Panc1 (cell line): ENCODE measurements around the gene KRT9. TPM values are rescaled to one million over a fixed set of nuclear protein-coding genes. Genes with fewer than 3 reads are reported as not detected.
A peak's percentile ranks its signal among the peaks of the same experiment; 100 is the strongest.

ENCODE experiments used
- ATAC-seq: fragments of 200-7000 bp; cut with Tn5 transposase; 2 replicates; pipeline ENCODE4 v1.9.1; 2020; ENCODE audit warnings: mild to moderate bottlenecking, moderate library complexity
- BruUV-seq: library from RNA; stranded (reverse); fragments of 400-500 nt; replicated peaks from 2 replicates; lab custom pipeline; 2021; lab: Mats Ljungman, UMichigan
- CTCF ChIA-PET: fragments of 300-600 bp; sonication (Branson Sonifier 250); formaldehyde crosslinking; loops from one replicate; lab custom pipeline; 2022; ENCODE audit warnings: antibody characterized with exemption; lab: Charles Lee
- POLR2A ChIA-PET: fragments of 300-600 bp; sonication (Branson Sonifier 250); formaldehyde crosslinking; loops from one replicate; lab custom pipeline; 2022; ENCODE audit warnings: antibody characterized with exemption; lab: Charles Lee
- DNase-seq: peaks from one replicate; pipeline ENCODE4 v3.0.0-alpha.2; 2010; ENCODE audit warnings: low read depth, low spot score
- H3K27ac ChIP-seq: 2 replicates; pipeline ENCODE4 v1.5.1; 2011; ENCODE audit warnings: mild to moderate bottlenecking, low read length, inconsistent platforms
- H3K27me3 ChIP-seq: fragments of 200-500 bp; sonication (Bioruptor generic); 2 replicates; pipeline ENCODE4 v1.6.0; 2014; ENCODE audit warnings: low read length, inconsistent platforms; ENCODE audit not compliant: control insufficient read depth, insufficient read depth
- H3K36me3 ChIP-seq: fragments of 200-500 bp; sonication (Bioruptor generic); 2 replicates; pipeline ENCODE4 v1.5.1; 2014; ENCODE audit warnings: inconsistent platforms, mild to moderate bottlenecking, low read length, moderate library complexity; ENCODE audit not compliant: control insufficient read depth, insufficient read depth
- H3K4me1 ChIP-seq: 2 replicates; pipeline ENCODE4 v1.5.1; 2011; ENCODE audit warnings: inconsistent platforms, mild to moderate bottlenecking, low read length, moderate library complexity; ENCODE audit not compliant: control insufficient read depth, insufficient read depth
- H3K4me3 ChIP-seq, 2 experiments: 2 replicates each; pipeline ENCODE4 v1.5.1; 2011 to 2012; ENCODE audit warnings: low read depth in 2 of 2, low read length in 2 of 2, mild to moderate bottlenecking in 2 of 2, inconsistent platforms in 1 of 2, moderate library complexity in 1 of 2
- H3K9me3 ChIP-seq: fragments of 200-500 bp; sonication (Bioruptor generic); 2 replicates; pipeline ENCODE4 v1.5.1; 2014; ENCODE audit warnings: low read depth, mild to moderate bottlenecking, inconsistent platforms, low read length, moderate library complexity; ENCODE audit not compliant: control insufficient read depth, insufficient read depth
- POLR2AphosphoS5 ChIP-seq: IDR thresholded peaks from 2 replicates; pipeline ENCODE4 v1.6.1; 2012; ENCODE audit warnings: mild to moderate bottlenecking, low read depth, low read length, moderate library complexity
- SIN3A ChIP-seq: IDR thresholded peaks from 2 replicates; pipeline ENCODE4 v1.6.1; 2012; ENCODE audit warnings: low read depth, mild to moderate bottlenecking, low read length, moderate library complexity, borderline replicate concordance; ENCODE audit not compliant: insufficient read depth
- TCF7L2 ChIP-seq: IDR thresholded peaks from 2 replicates; pipeline ENCODE4 v1.6.1; 2011; ENCODE audit warnings: mild to moderate bottlenecking, low read depth, low read length, inconsistent platforms
- in situ Hi-C: cut with HindIII; loops from 2 replicates; pipeline ENCODE4 v1.10.0; 2016; ENCODE audit warnings: low sequenced_read_pairs, low pct_unique_long_range_greater_than_20kb
- intact Hi-C: fragments of 100-400 bp; cut with micrococcal nuclease; formaldehyde crosslinking; loops from one replicate; pipeline ENCODE4 v1.10.0; 2022; ENCODE audit not compliant: unreplicated experiment
- total RNA-seq: library from RNA; stranded (reverse); gene quantifications from one replicate; pipeline ENCODE4 v1.2.1, GENCODE V29; 2021; ENCODE audit not compliant: unreplicated experiment
- TF ChIP-seq, protein P1 (sequence below): fragments of 450-650 bp; IDR thresholded peaks from 2 replicates; pipeline ENCODE4 v1.5.1; 2017; ENCODE audit warnings: mild to moderate bottlenecking
- TF ChIP-seq, protein P2 (sequence below), 2 experiments: IDR thresholded peaks; 2 replicates each; pipeline ENCODE4 v1.6.1; 2011 to 2012; ENCODE audit warnings: low read depth in 2 of 2, control low read depth in 1 of 2, low read length in 1 of 2, mild to moderate bottlenecking in 1 of 2, moderate library complexity in 1 of 2; ENCODE audit not compliant: insufficient read depth in 1 of 2

KRT9 gene
- total RNA-seq, 1 experiment from 2014 or later = not detected

DNA sequence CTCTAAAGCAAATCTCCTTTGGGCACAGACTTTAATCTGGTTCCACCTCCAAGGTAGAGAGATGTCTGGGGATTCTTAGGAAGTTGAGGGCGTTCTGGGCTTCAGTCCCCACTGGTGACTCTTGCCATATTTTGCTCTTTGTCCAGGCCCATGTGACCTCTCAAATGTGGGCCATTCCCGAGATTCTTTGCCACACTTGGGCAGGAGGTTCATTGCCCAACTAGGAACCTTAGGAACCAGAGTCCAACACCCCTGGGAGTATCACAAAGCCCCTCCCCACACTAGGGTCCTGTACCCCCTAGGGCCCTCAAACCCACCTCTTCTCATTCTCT is 8.4 kb upstream of the KRT9 start:
- DNase-seq = no peak
- no peaks in the 10 kb centered on the region for H3K36me3 ChIP-seq
- CTCF ChIA-PET = interaction anchor here (0.6 to 1.8 kb wide), 7 partner anchors 12 to 83 kb away, joined by 3 to 23 read pairs (median 3); no protein-coding TSS in a partner anchor
- peaks cover 9% of the 10 kb centered on the region; the same call in 1 of the 2 replicates for H3K4me1 ChIP-seq
- no TSS peak for BruUV-seq
- in situ Hi-C loops = no loop called here
- TF ChIP-seq SIN3A (no peak), POLR2AphosphoS5 (no peak), TCF7L2 (no peak)
- TF ChIP-seq, protein P1, sequence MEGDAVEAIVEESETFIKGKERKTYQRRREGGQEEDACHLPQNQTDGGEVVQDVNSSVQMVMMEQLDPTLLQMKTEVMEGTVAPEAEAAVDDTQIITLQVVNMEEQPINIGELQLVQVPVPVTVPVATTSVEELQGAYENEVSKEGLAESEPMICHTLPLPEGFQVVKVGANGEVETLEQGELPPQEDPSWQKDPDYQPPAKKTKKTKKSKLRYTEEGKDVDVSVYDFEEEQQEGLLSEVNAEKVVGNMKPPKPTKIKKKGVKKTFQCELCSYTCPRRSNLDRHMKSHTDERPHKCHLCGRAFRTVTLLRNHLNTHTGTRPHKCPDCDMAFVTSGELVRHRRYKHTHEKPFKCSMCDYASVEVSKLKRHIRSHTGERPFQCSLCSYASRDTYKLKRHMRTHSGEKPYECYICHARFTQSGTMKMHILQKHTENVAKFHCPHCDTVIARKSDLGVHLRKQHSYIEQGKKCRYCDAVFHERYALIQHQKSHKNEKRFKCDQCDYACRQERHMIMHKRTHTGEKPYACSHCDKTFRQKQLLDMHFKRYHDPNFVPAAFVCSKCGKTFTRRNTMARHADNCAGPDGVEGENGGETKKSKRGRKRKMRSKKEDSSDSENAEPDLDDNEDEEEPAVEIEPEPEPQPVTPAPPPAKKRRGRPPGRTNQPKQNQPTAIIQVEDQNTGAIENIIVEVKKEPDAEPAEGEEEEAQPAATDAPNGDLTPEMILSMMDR = no peak
- TF ChIP-seq, protein P2, sequence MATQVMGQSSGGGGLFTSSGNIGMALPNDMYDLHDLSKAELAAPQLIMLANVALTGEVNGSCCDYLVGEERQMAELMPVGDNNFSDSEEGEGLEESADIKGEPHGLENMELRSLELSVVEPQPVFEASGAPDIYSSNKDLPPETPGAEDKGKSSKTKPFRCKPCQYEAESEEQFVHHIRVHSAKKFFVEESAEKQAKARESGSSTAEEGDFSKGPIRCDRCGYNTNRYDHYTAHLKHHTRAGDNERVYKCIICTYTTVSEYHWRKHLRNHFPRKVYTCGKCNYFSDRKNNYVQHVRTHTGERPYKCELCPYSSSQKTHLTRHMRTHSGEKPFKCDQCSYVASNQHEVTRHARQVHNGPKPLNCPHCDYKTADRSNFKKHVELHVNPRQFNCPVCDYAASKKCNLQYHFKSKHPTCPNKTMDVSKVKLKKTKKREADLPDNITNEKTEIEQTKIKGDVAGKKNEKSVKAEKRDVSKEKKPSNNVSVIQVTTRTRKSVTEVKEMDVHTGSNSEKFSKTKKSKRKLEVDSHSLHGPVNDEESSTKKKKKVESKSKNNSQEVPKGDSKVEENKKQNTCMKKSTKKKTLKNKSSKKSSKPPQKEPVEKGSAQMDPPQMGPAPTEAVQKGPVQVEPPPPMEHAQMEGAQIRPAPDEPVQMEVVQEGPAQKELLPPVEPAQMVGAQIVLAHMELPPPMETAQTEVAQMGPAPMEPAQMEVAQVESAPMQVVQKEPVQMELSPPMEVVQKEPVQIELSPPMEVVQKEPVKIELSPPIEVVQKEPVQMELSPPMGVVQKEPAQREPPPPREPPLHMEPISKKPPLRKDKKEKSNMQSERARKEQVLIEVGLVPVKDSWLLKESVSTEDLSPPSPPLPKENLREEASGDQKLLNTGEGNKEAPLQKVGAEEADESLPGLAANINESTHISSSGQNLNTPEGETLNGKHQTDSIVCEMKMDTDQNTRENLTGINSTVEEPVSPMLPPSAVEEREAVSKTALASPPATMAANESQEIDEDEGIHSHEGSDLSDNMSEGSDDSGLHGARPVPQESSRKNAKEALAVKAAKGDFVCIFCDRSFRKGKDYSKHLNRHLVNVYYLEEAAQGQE (IDR thresholded peaks at IDR 0.05; ENCODE audit: insufficient read depth in 1 of 2, low read depth in 2 of 2, low read length in 1 of 2) = no peak
- no peaks in the 10 kb centered on the region for H3K27me3 ChIP-seq
- POLR2A ChIA-PET = no interaction called here
- intact Hi-C loops = no loop called here
- no peak for ATAC-seq
- no peak overlapping the region for H3K4me3 ChIP-seq
- H3K9me3 ChIP-seq = no peaks in the 10 kb centered on the region
- H3K27ac ChIP-seq = peak overlapping the region; percentile 18

DNA sequence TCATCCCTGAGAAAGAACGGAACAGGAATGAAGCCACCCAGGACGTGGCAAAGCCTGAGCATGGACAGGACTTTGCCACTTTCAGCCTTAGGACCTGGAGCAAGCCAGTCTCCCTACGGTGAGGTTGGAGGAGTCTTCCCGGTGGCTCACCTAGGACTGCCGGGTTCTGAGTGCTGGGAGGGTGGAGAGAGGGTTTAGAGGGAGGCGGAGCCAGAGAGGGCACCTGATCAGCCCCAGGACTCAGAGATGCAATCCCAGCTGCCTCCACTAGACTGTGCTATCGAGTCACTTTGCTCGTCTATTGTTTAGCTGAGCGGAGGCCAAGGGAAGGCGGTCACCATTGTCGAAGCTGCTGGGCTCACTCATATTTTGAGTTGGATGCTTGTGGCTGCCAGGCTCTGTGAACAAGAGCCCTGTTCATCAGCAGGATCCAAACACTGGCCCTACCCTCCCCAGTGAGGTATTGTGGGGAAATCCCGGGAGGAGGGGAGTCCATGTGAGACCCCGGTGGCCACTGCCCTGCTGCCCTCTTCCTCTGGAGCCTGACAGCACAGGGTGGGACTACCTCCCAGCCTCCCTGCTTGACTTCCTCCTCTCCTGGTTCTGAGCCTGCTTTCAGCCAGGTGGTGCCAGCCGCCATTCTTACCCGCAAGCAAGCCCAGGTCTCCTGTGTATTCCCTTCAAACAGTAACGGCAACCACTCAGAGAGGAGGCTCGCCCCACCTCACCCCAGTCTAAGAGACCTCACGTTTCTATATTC is 7.8 kb upstream of the KRT9 start:
- in situ Hi-C loops (no loop called here), intact Hi-C loops (no loop called here)
- POLR2A ChIA-PET = interaction anchor here (0.5 to 0.6 kb wide), 3 partner anchors 14 to 100 kb away, joined by 3 to 6 read pairs (median 5); no protein-coding TSS in a partner anchor
- Histone ChIP-seq H3K27me3 (no peaks in the 10 kb centered on the region), H3K27ac (peak overlapping the region; percentile 52), H3K9me3 (no peaks in the 10 kb centered on the region), H3K4me1 (peaks cover 9% of the 10 kb centered on the region; the same call in 1 of the 2 replicates), H3K36me3 (no peaks in the 10 kb centered on the region), H3K4me3 (peak overlapping the region in 1 of 2 experiments; percentile 52; a peak in 2 of 4 replicates)
- DNase-seq (peak; percentile 59), ATAC-seq (peak; percentile 94)
- TF ChIP-seq POLR2AphosphoS5 (no peak), SIN3A (no peak)
- TF ChIP-seq, protein P2 (IDR thresholded peaks at IDR 0.05; ENCODE audit: insufficient read depth in 1 of 2, low read depth in 2 of 2, low read length in 1 of 2) = no peak
- TF ChIP-seq, protein P1 = peak; percentile 91
- CTCF ChIA-PET = interaction anchor here (0.5 to 1.8 kb wide), 11 partner anchors 13 to 673 kb away, joined by 3 to 23 read pairs (median 3); no protein-coding TSS in a partner anchor
- no TSS peak for BruUV-seq
